ENCODE measurements around the gene HDAC7. TPM values are rescaled to one million over a fixed set of nuclear protein-coding genes. Genes with fewer than 3 reads are reported as not detected.

Gene HDAC7
- total and polyA plus RNA-seq, 7 donors = 11.0 to 27.8 (median 22.2) TPM

GRCh38 chr12:47804171-47804570, 15.5 kb downstream of the HDAC7 start:
- intact Hi-C loops (cut with DNase I) = no loop called here
- 31 to 43% (median 34%) methylated on average over 8 of the region's 8 CpGs for WGBS, 3 donors
- Histone ChIP-seq H3K4me1 (peaks cover 98% of the 10 kb centered on the region), H3K27ac (peak overlapping the region; percentile 1), H3K27me3 (ENCODE audit: insufficient read depth in 3 of 3, low read length in 2 of 3) (no peaks in the 10 kb centered on the region), H3K36me3 (ENCODE audit: insufficient read depth in 1 of 2, low read depth in 1 of 2) (no peaks in the 10 kb centered on the region), H3K9me3 (no peaks in the 10 kb centered on the region), H3K4me3 (no peak overlapping the region)
- ATAC-seq (no peak), DNase-seq (no peak)
- no peak for TF ChIP-seq CTCF (IDR thresholded peaks at IDR 0.05)

DNA sequence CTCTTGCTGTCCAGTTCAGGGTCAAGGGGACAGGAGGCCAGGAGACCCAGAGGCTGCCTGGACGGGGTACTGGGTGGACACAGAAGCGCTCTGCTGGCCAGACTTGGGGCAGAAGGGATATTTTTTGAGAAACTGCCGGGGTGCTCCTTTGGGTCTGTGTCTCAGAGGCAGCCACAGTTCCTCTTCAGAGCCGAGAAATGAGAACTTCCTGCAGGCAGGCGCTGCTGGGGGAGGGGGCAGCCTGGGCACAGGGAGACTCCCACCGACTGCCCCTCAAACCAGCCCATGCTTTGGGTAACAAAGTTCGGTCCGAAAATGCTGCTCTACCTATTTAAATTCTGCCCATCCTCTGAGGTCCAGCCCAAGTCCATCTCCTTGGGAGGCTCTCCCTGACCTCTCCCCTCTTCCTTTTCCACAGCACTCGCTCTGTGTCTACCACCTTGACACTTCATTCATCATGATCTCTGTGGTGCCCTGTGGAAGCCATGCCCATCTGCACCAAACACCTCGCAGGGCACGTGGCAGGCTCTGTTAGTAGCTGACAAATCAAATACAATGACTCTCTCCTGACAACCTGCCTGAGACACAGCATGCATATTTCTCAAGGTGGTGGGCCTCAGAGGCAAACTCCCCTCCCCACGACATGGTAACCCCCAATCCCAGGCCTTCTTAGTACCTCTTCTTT, 16.4 kb downstream of the HDAC7 start:
- no peak overlapping the region for H3K4me3 ChIP-seq
- intact Hi-C loops (cut with DNase I) = no loop called here
- H3K27ac ChIP-seq = peak overlapping the region; percentile 23
- no peaks in the 10 kb centered on the region for H3K27me3 ChIP-seq (ENCODE audit: insufficient read depth in 3 of 3, low read length in 2 of 3)
- H3K9me3 ChIP-seq = no peaks in the 10 kb centered on the region
- peaks cover 0 to 7% of the 10 kb centered on the region in 2 donors for H3K36me3 ChIP-seq (ENCODE audit: insufficient read depth in 1 of 2, low read depth in 1 of 2)
- peaks cover 98% of the 10 kb centered on the region for H3K4me1 ChIP-seq
- ATAC-seq (no peak), DNase-seq (no peak)
- no peak for TF ChIP-seq CTCF (IDR thresholded peaks at IDR 0.05)
- WGBS, 3 donors = 73 to 75% (median 74%) methylated on average over 12 of the region's 12 CpGs

DNA sequence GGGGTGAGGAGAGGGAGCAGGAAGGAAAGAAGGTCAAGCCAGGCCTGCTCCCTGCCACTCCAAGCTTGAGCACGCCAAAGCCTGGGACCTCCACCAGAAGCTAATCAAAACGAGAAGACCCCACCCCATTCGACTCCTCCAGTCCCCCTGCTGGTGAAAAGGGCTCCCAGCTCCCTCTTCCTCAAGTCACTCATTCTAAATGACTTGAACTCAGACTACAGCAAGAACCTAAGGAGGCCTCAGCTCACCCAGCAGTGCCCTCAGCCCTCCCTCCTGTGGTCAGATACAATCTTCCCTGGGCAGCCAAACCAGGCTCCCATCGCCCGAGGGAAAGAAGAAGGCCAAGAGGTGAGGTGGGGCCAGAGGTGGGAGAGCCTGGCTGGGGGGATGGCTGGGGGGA, 17.4 kb downstream of the HDAC7 start:
- 36 to 54% (median 42%) methylated on average over 3 to 5 of the region's 5 CpGs for WGBS, 3 donors
- H3K9me3 ChIP-seq = no peaks in the 10 kb centered on the region
- no peaks in the 10 kb centered on the region for H3K27me3 ChIP-seq (ENCODE audit: insufficient read depth in 3 of 3, low read length in 2 of 3)
- TF ChIP-seq CTCF (IDR thresholded peaks at IDR 0.05) = no peak
- H3K4me1 ChIP-seq = peaks cover 88% of the 10 kb centered on the region
- H3K27ac ChIP-seq = peak overlapping the region; percentile 33
- intact Hi-C loops (cut with DNase I) = no loop called here
- DNase-seq (no peak), ATAC-seq (no peak)
- no peak overlapping the region for H3K4me3 ChIP-seq
- peaks cover 0 to 15% of the 10 kb centered on the region in 2 donors for H3K36me3 ChIP-seq (ENCODE audit: insufficient read depth in 1 of 2, low read depth in 1 of 2)

- peak overlapping the region; percentile 33 for H3K27ac ChIP-seq
- DNase-seq (no peak), ATAC-seq (no peak)
- no peaks in the 10 kb centered on the region for H3K9me3 ChIP-seq
- no peak overlapping the region for H3K4me3 ChIP-seq
- TF ChIP-seq CTCF (IDR thresholded peaks at IDR 0.05) = no peak
- WGBS, 3 donors = 61 to 67% (median 62%) methylated on average over 9 of the region's 9 CpGs
- no peaks in the 10 kb centered on the region for H3K27me3 ChIP-seq (ENCODE audit: insufficient read depth in 3 of 3, low read length in 2 of 3)
- intact Hi-C loops (cut with DNase I) = no loop called here
- peaks cover 83% of the 10 kb centered on the region for H3K4me1 ChIP-seq
- peaks cover 0 to 19% of the 10 kb centered on the region in 2 donors for H3K36me3 ChIP-seq (ENCODE audit: insufficient read depth in 1 of 2, low read depth in 1 of 2)
Measured at GRCh38 chr12:47801904-47802246, 17.8 kb downstream of the HDAC7 start.
